ENCODE results near the gene NPY5R. TPM values are rescaled to one million over a fixed set of nuclear protein-coding genes. Genes with fewer than 3 reads are reported as not detected.

The NPY5R gene
- total RNA-seq, 2 experiments from 2014 or later = not detected

DNA sequence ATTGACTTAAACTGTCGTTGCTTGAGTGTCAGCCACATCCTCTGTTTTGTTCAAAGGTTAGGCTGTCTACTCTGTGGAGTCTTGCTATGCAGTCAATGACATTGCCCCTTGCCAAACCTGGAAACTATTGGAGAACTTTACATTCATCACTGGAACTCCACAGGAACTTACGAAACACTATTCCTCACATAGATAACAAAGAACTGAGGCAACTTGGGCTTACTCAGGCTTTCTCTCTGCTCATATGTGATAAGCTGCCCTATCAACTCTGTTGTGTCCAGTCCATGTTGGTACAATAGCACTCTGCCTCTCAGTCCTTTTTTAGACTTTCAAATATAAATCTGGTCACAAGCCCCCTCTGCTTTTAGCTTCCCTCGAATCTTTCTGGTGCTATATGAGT is 9.4 kb downstream of the NPY5R start:
- ATAC-seq (ENCODE audit: low read depth) (no peak), DNase-seq (no peak)
- Mint-ChIP-seq H3K27me3 (no peaks in the 10 kb centered on the region), H3K4me3 (no peak overlapping the region), H3K36me3 (no peaks in the 10 kb centered on the region), H3K4me1 (no peaks in the 10 kb centered on the region), H3K9me3 (no peaks in the 10 kb centered on the region), H3K27ac (no peak overlapping the region)
- POLR2A ChIA-PET = no interaction called here

DNA sequence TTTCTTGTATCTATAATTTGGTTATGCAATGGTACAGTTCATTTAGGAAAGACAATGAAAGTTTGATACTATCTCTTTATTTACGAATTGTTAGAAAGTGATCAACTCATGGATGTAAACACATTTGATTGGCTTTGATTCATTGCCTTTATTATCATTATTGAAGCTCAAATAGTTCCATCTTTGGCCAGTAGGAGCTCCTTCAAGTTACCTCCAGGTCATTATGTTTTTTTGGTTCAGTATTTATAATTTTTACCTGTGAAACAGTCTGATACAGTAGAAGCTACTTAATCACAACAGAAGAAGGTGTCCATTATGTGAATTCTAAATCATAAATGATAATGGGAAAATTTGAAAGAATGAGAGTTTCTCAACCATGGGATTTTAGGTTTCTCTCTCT is 12.4 kb downstream of the NPY5R start:
- H3K9me3 Mint-ChIP-seq = no peaks in the 10 kb centered on the region
- no peak overlapping the region for H3K4me3 Mint-ChIP-seq
- no peak overlapping the region for H3K27ac Mint-ChIP-seq
- DNase-seq (no peak), ATAC-seq (ENCODE audit: low read depth) (no peak)
- peaks cover 2% of the 10 kb centered on the region for H3K27me3 Mint-ChIP-seq
- no peaks in the 10 kb centered on the region for H3K36me3 Mint-ChIP-seq
- no peaks in the 10 kb centered on the region for H3K4me1 Mint-ChIP-seq
- POLR2A ChIA-PET = no interaction called here

DNA sequence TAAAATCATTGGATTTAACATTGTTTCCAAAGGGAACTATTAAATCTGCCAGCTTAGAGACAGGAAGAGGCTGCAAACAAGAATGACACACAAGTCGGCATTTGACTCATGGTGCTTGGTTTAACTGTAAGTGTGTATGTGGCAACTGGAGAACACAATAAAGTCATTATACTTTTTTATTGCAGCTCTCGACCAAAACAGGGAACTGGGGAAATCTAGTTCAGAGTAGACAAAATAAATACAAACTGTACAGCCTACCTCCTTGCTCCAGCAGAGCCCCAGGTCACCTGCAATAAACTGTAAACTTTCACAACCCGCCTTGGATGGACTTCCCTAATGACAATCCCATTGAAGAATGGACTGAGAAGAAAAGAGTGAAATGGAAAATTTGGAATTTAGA is 24.0 kb downstream of the NPY5R start:
- peaks cover 2% of the 10 kb centered on the region for H3K9me3 Mint-ChIP-seq
- no peaks in the 10 kb centered on the region for H3K36me3 Mint-ChIP-seq
- DNase-seq = no peak
- peaks cover 5% of the 10 kb centered on the region for H3K27me3 Mint-ChIP-seq
- no peak overlapping the region for H3K27ac Mint-ChIP-seq
- H3K4me1 Mint-ChIP-seq = no peaks in the 10 kb centered on the region
- ATAC-seq (ENCODE audit: low read depth) = no peak
- POLR2A ChIA-PET = no interaction called here
- no peak overlapping the region for H3K4me3 Mint-ChIP-seq

DNA sequence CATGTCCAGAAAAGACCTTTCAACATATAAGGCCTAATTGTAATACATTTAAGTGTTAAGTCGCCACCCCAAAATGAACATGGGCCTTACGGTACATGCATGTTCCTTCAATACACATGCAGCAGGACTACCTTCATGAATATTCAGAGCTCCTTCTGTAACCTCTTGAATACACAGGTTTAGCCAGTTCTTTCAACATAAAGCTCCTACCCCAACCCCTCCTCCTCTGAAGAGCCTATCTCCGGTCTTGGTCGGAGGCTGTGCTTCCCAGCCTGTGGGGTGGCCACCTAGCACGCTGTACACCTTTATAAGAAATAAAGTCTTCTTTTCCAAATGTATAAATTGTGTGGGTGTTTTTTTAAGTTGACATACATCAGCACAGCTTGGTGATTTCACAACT is 28.3 kb downstream of the NPY5R start:
- Mint-ChIP-seq H3K36me3 (no peaks in the 10 kb centered on the region), H3K4me1 (no peaks in the 10 kb centered on the region), H3K27me3 (peaks cover 5% of the 10 kb centered on the region), H3K27ac (no peak overlapping the region), H3K9me3 (peaks cover 2% of the 10 kb centered on the region), H3K4me3 (no peak overlapping the region)
- DNase-seq (no peak), ATAC-seq (ENCODE audit: low read depth) (no peak)
- POLR2A ChIA-PET = no interaction called here

DNA sequence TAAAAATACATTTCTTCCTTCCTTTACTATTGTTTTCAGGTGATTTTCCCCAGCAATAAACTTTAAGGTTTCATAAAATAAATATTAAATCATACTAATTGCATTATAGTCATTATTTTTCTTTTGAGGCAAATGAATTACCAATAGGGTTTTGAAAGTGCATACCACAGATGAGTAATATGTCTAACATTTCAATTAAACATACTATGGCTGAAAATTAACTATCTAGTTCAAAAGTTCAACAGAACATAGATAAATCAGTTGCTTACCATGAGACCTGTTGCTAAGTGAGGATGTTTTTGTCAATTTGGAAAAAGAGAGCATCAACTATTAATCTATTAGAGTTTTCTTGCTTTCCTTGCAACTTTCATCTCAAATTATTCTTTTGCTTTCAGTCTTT is 35.0 kb downstream of the NPY5R start:
- H3K27me3 Mint-ChIP-seq = peaks cover 4% of the 10 kb centered on the region
- POLR2A ChIA-PET = no interaction called here
- no peaks in the 10 kb centered on the region for H3K9me3 Mint-ChIP-seq
- no peaks in the 10 kb centered on the region for H3K4me1 Mint-ChIP-seq
- H3K36me3 Mint-ChIP-seq = no peaks in the 10 kb centered on the region
- ATAC-seq (ENCODE audit: low read depth) (no peak), DNase-seq (no peak)
- no peak overlapping the region for H3K27ac Mint-ChIP-seq
- H3K4me3 Mint-ChIP-seq = no peak overlapping the region

DNA sequence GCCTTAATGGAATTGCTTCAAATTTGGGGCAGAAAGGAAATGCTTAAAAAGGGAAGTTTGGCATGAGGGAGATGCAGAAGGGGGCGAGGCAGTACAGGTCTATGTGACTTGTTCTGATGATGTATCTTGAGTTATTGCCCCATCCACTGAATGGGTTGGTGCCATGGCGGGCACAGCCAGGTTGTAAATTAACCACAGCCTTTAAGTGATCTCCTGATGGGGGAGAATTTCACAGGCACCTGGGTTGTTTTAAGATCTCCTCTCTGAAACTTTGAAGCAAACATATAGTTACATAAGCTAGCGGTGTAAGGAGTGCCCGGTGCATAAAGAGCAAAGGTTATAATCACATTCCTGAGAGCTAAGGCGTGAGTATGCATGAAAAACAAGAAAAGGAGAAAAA is 37.0 kb downstream of the NPY5R start:
- ATAC-seq (ENCODE audit: low read depth) (no peak), DNase-seq (no peak)
- Mint-ChIP-seq H3K4me3 (no peak overlapping the region), H3K36me3 (no peaks in the 10 kb centered on the region), H3K27ac (no peak overlapping the region), H3K9me3 (no peaks in the 10 kb centered on the region), H3K4me1 (no peaks in the 10 kb centered on the region), H3K27me3 (peaks cover 6% of the 10 kb centered on the region)
- POLR2A ChIA-PET = no interaction called here

DNA sequence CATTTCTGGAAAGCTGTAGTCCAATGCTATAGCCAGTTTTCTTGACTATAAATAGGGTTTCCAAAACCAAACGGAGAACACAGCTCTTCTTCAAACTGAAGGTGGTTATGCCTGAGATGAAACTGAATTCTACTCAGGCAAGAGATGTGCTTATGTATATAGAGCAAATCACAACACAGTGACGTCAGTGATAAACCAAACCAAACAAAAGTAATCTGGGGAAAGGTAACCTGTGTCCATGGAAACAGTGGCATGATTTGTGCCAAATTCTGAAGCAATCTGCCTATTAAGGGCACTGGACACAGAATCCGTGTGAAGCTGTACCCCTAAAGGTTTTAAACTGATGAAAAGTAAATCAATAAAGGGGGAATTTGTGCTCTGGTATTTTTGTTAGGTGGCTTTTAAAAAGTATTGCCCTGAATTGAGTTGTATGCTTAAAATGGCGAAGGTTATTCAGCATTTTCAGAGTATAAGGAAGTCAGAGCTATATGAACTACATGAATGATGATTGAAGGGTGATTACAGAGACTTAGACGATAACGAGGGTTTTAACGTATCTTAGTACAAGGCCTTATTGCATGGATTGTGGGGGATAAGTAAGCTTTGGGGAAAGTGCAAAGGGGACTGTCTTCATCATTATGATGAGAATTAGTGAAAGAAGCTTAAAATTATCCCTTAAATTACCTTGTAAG is 38.6 kb downstream of the NPY5R start:
- Mint-ChIP-seq H3K36me3 (no peaks in the 10 kb centered on the region), H3K27ac (no peak overlapping the region), H3K4me1 (no peaks in the 10 kb centered on the region), H3K4me3 (no peak overlapping the region), H3K9me3 (no peaks in the 10 kb centered on the region), H3K27me3 (peaks cover 6% of the 10 kb centered on the region)
- DNase-seq = no peak
- POLR2A ChIA-PET = no interaction called here
- no peak for ATAC-seq (ENCODE audit: low read depth)

DNA sequence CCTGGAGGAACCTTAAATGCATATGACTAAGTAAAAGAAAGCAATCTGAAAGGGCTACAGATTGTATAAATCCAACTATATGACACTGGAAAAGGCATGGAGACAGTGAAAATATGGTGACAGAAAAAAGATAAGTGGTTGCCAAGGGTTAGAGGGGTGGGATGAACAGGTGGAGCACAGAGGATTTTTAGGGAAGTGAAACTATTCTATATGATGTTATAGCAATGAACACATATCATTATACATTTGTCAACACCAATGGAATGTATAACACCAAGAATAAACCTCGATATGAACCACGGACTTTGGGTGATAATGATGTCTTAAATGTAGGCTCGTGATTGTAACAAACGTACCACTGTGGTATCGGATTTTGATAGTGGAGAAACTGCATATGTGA is 40.7 kb downstream of the NPY5R start:
- ATAC-seq (ENCODE audit: low read depth) (no peak), DNase-seq (no peak)
- Mint-ChIP-seq H3K9me3 (no peaks in the 10 kb centered on the region), H3K36me3 (no peaks in the 10 kb centered on the region), H3K27me3 (peaks cover 3% of the 10 kb centered on the region), H3K27ac (no peak overlapping the region), H3K4me1 (no peaks in the 10 kb centered on the region), H3K4me3 (no peak overlapping the region)
- POLR2A ChIA-PET = no interaction called here

DNA sequence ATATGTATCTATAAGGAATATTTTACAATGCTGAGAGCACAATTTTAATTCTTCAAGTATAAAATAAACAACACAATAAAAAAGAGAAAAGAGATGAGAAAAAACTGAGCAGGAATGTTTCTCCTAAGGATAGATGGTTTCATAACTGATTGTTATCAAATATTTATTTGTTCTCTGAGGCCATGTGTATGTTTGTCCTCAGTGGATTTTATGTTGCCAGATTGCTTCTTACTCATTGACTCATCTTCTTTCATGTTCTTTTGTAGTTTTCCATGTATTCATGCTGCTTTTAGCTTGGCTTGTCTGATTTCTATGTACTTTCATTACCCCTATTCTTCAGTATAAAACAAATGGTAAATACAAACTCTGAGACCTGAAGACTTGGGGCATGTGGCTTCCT is 41.2 kb downstream of the NPY5R start:
- no peak overlapping the region for H3K4me3 Mint-ChIP-seq
- POLR2A ChIA-PET = no interaction called here
- no peak overlapping the region for H3K27ac Mint-ChIP-seq
- no peaks in the 10 kb centered on the region for H3K4me1 Mint-ChIP-seq
- H3K9me3 Mint-ChIP-seq = no peaks in the 10 kb centered on the region
- no peaks in the 10 kb centered on the region for H3K36me3 Mint-ChIP-seq
- ATAC-seq (ENCODE audit: low read depth) = no peak
- DNase-seq = no peak
- H3K27me3 Mint-ChIP-seq = peaks cover 3% of the 10 kb centered on the region

DNA sequence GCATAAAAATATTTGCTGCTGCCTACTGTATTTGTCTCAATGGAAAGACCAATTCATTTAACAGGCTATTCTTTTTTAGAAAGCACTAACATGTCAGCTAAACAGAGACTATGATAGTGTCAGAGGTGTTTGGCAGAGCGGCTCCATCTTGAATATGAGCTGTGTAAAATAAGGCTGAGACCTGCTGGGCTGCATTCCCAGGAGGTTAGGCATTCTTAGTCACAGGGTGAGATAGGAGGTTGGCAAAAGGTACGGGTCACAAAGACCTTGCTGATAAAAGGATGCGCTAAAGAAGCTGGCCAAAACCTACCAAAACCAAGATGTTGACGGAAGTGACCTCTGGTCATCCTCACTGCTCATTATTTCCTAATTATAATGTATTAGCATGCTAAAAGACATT is 41.8 kb downstream of the NPY5R start:
- H3K9me3 Mint-ChIP-seq = no peaks in the 10 kb centered on the region
- DNase-seq (no peak), ATAC-seq (ENCODE audit: low read depth) (no peak)
- no peak overlapping the region for H3K4me3 Mint-ChIP-seq
- H3K27me3 Mint-ChIP-seq = peaks cover 2% of the 10 kb centered on the region
- H3K36me3 Mint-ChIP-seq = no peaks in the 10 kb centered on the region
- POLR2A ChIA-PET = no interaction called here
- no peak overlapping the region for H3K27ac Mint-ChIP-seq
- H3K4me1 Mint-ChIP-seq = no peaks in the 10 kb centered on the region

DNA sequence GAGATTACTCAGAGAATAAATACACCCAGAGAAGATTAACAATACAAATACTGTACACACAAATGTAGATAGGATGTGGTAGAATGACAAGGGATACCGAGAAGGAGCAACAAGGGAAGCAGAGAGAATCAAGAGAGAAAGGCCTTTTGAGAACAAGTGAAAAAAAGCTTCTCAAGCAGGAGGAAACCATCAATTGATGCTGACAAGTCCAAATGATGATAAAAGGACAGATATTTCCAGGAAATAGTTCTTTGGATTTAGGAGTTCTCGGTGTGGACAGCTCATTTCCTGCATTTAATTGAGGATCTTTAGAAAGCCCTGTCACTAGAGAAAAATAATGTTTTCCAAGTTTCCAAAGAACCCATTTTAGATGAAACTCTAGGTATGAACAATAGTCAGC is 48.1 kb downstream of the NPY5R start:
- Mint-ChIP-seq H3K4me1 (peaks cover 2% of the 10 kb centered on the region), H3K4me3 (no peak overlapping the region), H3K9me3 (no peaks in the 10 kb centered on the region), H3K36me3 (no peaks in the 10 kb centered on the region), H3K27ac (no peak overlapping the region), H3K27me3 (no peaks in the 10 kb centered on the region)
- ATAC-seq (ENCODE audit: low read depth) = no peak
- no peak for DNase-seq
- POLR2A ChIA-PET = no interaction called here

DNA sequence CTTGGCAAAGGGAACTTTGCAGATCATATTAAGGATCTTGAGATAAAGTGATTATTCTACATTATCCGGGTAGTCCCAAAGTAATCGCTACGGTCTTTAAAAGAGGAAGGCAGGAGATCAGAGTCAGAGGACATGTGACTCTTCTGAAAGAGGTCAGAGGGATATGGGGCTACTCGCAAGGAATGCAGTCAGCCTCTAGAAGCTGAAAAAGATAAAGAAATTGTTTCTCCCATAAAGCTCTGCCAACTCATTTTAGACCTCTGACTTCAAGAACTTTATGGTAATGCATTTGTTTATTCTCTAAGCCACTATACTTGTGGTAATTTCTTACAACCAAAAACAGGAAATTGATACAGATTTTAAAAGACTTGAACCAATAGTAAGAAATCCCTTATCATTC is 48.6 kb downstream of the NPY5R start:
- no peak for ATAC-seq (ENCODE audit: low read depth)
- POLR2A ChIA-PET = no interaction called here
- no peaks in the 10 kb centered on the region for H3K27me3 Mint-ChIP-seq

DNA sequence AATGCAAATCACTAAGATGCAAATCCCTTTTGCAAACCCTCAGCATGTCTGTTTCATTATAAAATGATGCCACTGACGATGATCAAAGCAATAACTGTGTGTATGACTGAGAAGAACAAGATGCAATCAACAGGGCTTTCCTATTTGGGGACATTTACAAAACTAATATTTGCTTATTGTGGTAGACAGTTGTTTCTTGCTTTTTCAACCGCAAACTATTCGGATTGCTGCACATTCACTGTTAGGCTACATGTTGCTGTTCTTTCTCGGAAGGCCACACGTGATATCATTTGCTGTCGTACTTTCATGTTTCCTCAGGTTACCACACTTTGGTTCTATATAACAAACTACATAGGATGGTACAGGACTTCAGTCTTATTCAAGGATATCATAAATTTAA is 49.8 kb downstream of the NPY5R start:
- H3K4me3 Mint-ChIP-seq = no peak overlapping the region
- no peak overlapping the region for H3K27ac Mint-ChIP-seq
- no peaks in the 10 kb centered on the region for H3K36me3 Mint-ChIP-seq
- DNase-seq = no peak
- POLR2A ChIA-PET = no interaction called here
- H3K9me3 Mint-ChIP-seq = no peaks in the 10 kb centered on the region
- H3K4me1 Mint-ChIP-seq = peaks cover 2% of the 10 kb centered on the region
- no peaks in the 10 kb centered on the region for H3K27me3 Mint-ChIP-seq
- ATAC-seq (ENCODE audit: low read depth) = no peak

More for the DNA sequence above, 48.6 kb downstream of the NPY5R start:
- no peak overlapping the region for H3K4me3 Mint-ChIP-seq
- H3K27ac Mint-ChIP-seq = no peak overlapping the region
- no peaks in the 10 kb centered on the region for H3K9me3 Mint-ChIP-seq
- no peaks in the 10 kb centered on the region for H3K36me3 Mint-ChIP-seq
- peaks cover 2% of the 10 kb centered on the region for H3K4me1 Mint-ChIP-seq
- DNase-seq = no peak

DNA sequence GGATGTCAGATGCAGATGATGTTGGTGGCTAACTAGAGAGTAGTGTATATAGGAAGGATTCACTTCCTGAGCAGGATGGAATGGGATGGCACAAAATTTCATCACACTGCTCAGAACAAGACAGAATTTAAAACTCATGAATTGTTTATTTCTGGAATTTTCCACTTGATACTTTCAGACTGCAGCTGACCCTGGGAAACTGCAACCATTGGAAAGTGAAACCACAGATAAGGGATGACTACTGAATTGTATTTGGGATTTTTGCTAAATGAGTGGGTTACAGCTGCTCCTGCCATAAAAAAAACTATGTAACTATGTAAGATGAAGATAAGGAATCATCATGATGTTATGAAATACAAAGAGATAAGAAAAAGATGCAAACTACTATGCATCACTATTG is 51.4 kb downstream of the NPY5R start:
- peaks cover 1% of the 10 kb centered on the region for H3K9me3 Mint-ChIP-seq
- no peaks in the 10 kb centered on the region for H3K27me3 Mint-ChIP-seq
- H3K4me1 Mint-ChIP-seq = peaks cover 2% of the 10 kb centered on the region
- POLR2A ChIA-PET = no interaction called here
- no peak overlapping the region for H3K27ac Mint-ChIP-seq
- DNase-seq (no peak), ATAC-seq (ENCODE audit: low read depth) (no peak)
- no peak overlapping the region for H3K4me3 Mint-ChIP-seq
- no peaks in the 10 kb centered on the region for H3K36me3 Mint-ChIP-seq

DNA sequence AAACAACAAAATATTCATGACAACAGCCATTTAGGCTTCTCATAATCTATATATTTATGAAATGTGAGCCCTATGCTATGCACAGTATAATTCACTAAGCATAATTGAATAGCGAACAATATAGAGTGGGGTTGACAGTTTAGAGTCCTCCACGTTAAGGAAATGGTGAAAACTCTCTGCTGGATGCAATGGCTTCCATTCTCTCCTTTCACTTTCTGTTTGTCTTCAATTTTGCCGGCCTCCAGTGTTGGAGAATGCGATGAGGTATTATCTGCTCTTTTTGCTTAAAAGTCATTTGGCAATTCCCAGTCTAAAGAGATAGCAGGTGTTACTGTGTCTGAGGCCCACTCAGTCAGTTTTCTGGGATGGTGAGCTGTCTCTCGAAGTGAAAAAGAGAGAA is 52.1 kb downstream of the NPY5R start:
- Mint-ChIP-seq H3K27me3 (no peaks in the 10 kb centered on the region), H3K9me3 (peaks cover 1% of the 10 kb centered on the region), H3K4me1 (peaks cover 2% of the 10 kb centered on the region), H3K36me3 (no peaks in the 10 kb centered on the region), H3K4me3 (peak overlapping the region; percentile 8), H3K27ac (no peak overlapping the region)
- POLR2A ChIA-PET = no interaction called here
- ATAC-seq (ENCODE audit: low read depth) (no peak), DNase-seq (no peak)

Data from activated naive CD8-positive, alpha-beta T cell treated with anti-CD3 and anti-CD28 coated beads, Interleukin-2, amount 10 ng/mL, durations not matched to agents 7 days and 5 days (primary cell).